T-helper 17 cell (primary cell): ENCODE results near the gene DCAF12. TPM values are rescaled to one million over a fixed set of nuclear protein-coding genes. Genes with fewer than 3 reads are reported as not detected.

Experiments used
- ATAC-seq: fragments of 150-1000 bp; cut with Tn5 transposase; 2 replicates; pipeline ENCODE4 v1.10.0; 2021; ENCODE audit warnings: mild to moderate bottlenecking, moderate library complexity
- DNase-seq, 3 donors: peaks; one replicate each; pipeline versions ENCODE4 v3.0.0 to v3.0.0-alpha.2; 2020 to 2021
- H3K9me3 ChIP-seq: one replicate; pipeline ENCODE4 v1.7.0; 2013; ENCODE audit warnings: low read length, mild to moderate bottlenecking; ENCODE audit not compliant: control insufficient read depth, poor library complexity, severe bottlenecking
- H3K27ac Mint-ChIP-seq: one replicate; pipeline ENCODE4 v1.8.0; 2022; ENCODE audit warnings: mild to moderate bottlenecking, moderate library complexity, mixed read lengths
- H3K27me3 Mint-ChIP-seq: one replicate; pipeline ENCODE4 v1.8.0; 2022; ENCODE audit warnings: mixed read lengths
- H3K36me3 Mint-ChIP-seq: one replicate; pipeline ENCODE4 v1.8.0; 2022; ENCODE audit warnings: low read depth, mixed read lengths
- H3K4me1 Mint-ChIP-seq: one replicate; pipeline ENCODE4 v1.8.0; 2022; ENCODE audit warnings: mild to moderate bottlenecking, mixed read lengths
- H3K4me3 Mint-ChIP-seq: one replicate; pipeline ENCODE4 v1.8.0; 2022; ENCODE audit warnings: mild to moderate bottlenecking, moderate library complexity, mixed read lengths
- total RNA-seq, 4 donors: library from RNA in 2 of 4; stranded (reverse) in 2 of 4; gene quantifications; one replicate each; pipeline ENCODE4 v1.2.3 and lab custom pipeline; 2022 to 2026

DCAF12 gene
- total RNA-seq, 2 donors from 2014 or later: 14.8 TPM

GRCh38 chr9:34072868-34073590 is 53.5 kb downstream of the DCAF12 start:
- no peaks in the 10 kb centered on the region for H3K36me3 Mint-ChIP-seq
- H3K4me1 Mint-ChIP-seq: peaks cover 3% of the 10 kb centered on the region
- H3K27me3 Mint-ChIP-seq: no peaks in the 10 kb centered on the region
- ATAC-seq (no peak), DNase-seq (no peak)
- H3K27ac Mint-ChIP-seq: no peak overlapping the region
- H3K9me3 ChIP-seq: no peaks in the 10 kb centered on the region
- no peak overlapping the region for H3K4me3 Mint-ChIP-seq

DNA sequence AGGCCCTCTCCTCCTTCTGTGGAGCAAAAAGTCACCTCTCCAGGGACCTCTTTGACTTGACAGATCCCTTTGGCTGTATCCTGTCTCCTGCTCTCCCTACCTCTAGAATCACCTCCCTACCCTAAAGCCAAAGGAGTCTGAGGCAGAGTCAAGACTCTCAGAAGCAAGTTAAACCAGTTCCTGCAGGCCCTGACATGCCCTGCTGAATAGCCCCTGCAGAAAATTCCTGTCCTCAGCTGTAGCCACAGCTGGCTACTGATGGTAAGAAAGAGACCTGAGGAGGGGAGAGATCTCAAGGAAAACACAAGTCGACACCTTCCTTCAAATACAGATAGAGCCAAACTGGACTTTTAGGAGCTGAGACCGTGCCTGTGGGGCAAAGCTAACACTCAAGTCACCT is 54.1 kb downstream of the DCAF12 start:
- ATAC-seq (no peak), DNase-seq (no peak)
- H3K36me3 Mint-ChIP-seq: no peaks in the 10 kb centered on the region
- H3K4me1 Mint-ChIP-seq: peaks cover 3% of the 10 kb centered on the region
- H3K27me3 Mint-ChIP-seq: no peaks in the 10 kb centered on the region
- H3K27ac Mint-ChIP-seq: no peak overlapping the region
- no peaks in the 10 kb centered on the region for H3K9me3 ChIP-seq
- no peak overlapping the region for H3K4me3 Mint-ChIP-seq

GRCh38 chr9:34070606-34071324 is 55.7 kb downstream of the DCAF12 start:
- no peaks in the 10 kb centered on the region for H3K9me3 ChIP-seq
- H3K4me3 Mint-ChIP-seq: no peak overlapping the region
- no peak overlapping the region for H3K27ac Mint-ChIP-seq
- peaks cover 3% of the 10 kb centered on the region for H3K4me1 Mint-ChIP-seq
- no peaks in the 10 kb centered on the region for H3K27me3 Mint-ChIP-seq
- ATAC-seq (no peak), DNase-seq (no peak)
- no peaks in the 10 kb centered on the region for H3K36me3 Mint-ChIP-seq

- no peak overlapping the region for H3K27ac Mint-ChIP-seq
- no peaks in the 10 kb centered on the region for H3K36me3 Mint-ChIP-seq
- peaks cover 3% of the 10 kb centered on the region for H3K4me1 Mint-ChIP-seq
- no peak overlapping the region for H3K4me3 Mint-ChIP-seq
- DNase-seq: no peak
- no peak for ATAC-seq
- H3K27me3 Mint-ChIP-seq: no peaks in the 10 kb centered on the region
- H3K9me3 ChIP-seq: no peaks in the 10 kb centered on the region
Observed at GRCh38 chr9:34069831-34070230, 56.7 kb downstream of the DCAF12 start.

- ATAC-seq (no peak), DNase-seq (no peak)
- Mint-ChIP-seq H3K36me3 (no peaks in the 10 kb centered on the region), H3K27ac (no peak overlapping the region), H3K4me3 (no peak overlapping the region), H3K27me3 (no peaks in the 10 kb centered on the region), H3K4me1 (no peaks in the 10 kb centered on the region)
- H3K9me3 ChIP-seq: no peaks in the 10 kb centered on the region
Observed at GRCh38 chr9:34065541-34065940, 61.0 kb downstream of the DCAF12 start.

DNA sequence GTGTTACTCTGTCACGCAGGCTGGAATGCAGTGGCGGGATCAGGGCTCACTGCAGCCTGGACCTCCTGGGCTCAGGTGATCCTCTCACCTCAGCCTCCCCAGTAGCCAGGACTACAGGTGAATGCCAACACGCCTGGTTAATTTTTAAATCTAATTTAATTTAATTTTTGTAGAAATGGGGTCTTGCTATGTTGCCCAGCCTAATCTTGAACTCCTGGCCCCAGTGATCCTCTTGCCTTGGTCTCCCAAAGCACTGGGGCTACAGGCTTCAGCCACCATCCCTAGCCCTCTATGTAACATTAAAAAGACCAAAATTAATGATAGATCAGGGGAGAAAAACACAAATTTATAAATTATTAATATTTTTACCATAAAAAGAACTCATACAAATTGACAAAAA is 66.5 kb downstream of the DCAF12 start:
- H3K4me1 Mint-ChIP-seq: no peaks in the 10 kb centered on the region
- no peak for ATAC-seq

DNA sequence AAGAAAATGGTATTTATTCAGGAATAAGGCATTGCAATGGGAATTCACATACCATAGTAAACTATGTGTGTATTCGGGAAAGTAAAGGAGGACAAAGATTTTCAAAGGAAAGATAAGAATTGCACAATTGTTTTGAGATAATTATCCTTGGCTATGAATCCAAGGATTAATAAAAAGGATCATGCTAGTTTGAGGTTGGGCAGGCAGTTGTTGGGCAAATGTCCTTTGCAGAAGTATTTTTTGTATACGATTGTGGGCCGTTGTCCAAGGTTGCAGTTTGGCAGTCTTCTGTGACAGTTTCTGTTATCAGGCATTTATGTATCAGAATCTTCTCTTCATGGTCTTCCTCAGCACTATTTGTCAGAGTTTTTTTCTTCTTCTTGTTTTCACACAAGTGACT is 67.2 kb downstream of the DCAF12 start:
- Mint-ChIP-seq H3K4me1 (no peaks in the 10 kb centered on the region), H3K36me3 (no peaks in the 10 kb centered on the region), H3K4me3 (no peak overlapping the region), H3K27me3 (no peaks in the 10 kb centered on the region), H3K27ac (no peak overlapping the region)
- no peak for ATAC-seq
- DNase-seq: no peak
- H3K9me3 ChIP-seq: no peaks in the 10 kb centered on the region

More for the DNA sequence above, 66.5 kb downstream of the DCAF12 start:
- no peaks in the 10 kb centered on the region for H3K27me3 Mint-ChIP-seq
- H3K36me3 Mint-ChIP-seq: no peaks in the 10 kb centered on the region
- no peak overlapping the region for H3K4me3 Mint-ChIP-seq
- DNase-seq: no peak
- H3K27ac Mint-ChIP-seq: no peak overlapping the region
- H3K9me3 ChIP-seq: no peaks in the 10 kb centered on the region

DNA sequence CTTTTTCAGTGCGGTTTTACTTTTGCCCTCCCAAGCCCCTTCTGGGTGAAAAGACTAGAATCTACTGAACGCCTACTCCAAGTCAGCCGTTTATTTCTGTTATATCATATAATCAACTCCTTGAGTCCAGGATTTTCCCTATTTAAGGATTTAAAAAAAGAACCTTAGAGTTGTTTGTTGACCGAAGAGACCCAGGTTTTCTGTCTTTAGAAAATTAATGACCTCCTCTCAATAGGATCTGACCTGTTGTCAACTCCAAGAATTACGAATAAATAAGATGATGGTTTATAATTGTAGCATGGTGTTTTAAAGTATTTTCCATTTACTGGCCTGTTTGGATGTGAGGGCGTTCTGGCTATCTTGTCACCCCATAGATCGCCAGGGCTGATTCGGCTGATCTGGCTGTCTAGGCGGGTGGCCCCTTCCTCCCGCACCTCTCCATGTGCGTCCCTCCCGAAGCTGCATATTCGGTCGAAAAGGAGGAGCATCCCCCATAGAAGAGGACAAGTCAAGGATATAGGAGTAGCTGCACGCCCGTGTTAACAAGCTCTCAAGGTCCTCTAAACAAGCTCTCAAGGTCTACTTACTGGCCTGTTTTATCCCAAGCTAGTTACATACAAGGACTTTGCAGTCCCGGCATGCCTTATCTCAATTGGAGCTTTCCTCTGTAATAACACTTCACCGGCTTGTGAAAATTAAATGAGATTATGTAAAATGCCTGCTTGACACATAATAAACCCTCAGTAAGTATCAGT is 76.7 kb downstream of the DCAF12 start:
- no peaks in the 10 kb centered on the region for H3K9me3 ChIP-seq
- H3K36me3 Mint-ChIP-seq: peaks cover 3% of the 10 kb centered on the region
- ATAC-seq (no peak), DNase-seq (no peak)
- H3K27ac Mint-ChIP-seq: peak overlapping the region; percentile 98
- H3K27me3 Mint-ChIP-seq: no peaks in the 10 kb centered on the region
- peaks cover 25% of the 10 kb centered on the region for H3K4me1 Mint-ChIP-seq
- H3K4me3 Mint-ChIP-seq: peak overlapping the region; percentile 100

GRCh38 chr9:34048727-34049629 is 77.5 kb downstream of the DCAF12 start, which contains the start of gene UBAP2:
TSS of gene UBAP2 (minus strand) at chr9:34048887. CDS start at chr9:34017148, 31,739 bp downstream.
- DNase-seq (peak; percentile 89 to 93 (median 91)), ATAC-seq (peak; percentile 86)
- peaks cover 3% of the 10 kb centered on the region for H3K36me3 Mint-ChIP-seq
- peaks cover 25% of the 10 kb centered on the region for H3K4me1 Mint-ChIP-seq
- H3K27ac Mint-ChIP-seq: peak within 1 kb of the TSS; percentile 98
- no peaks in the 10 kb centered on the region for H3K27me3 Mint-ChIP-seq
- peak within 1 kb of the TSS; percentile 100 for H3K4me3 Mint-ChIP-seq
- no peaks in the 10 kb centered on the region for H3K9me3 ChIP-seq

- Mint-ChIP-seq H3K27ac (peak overlapping the region; percentile 98), H3K4me1 (peaks cover 25% of the 10 kb centered on the region), H3K36me3 (peaks cover 3% of the 10 kb centered on the region), H3K4me3 (peak overlapping the region; percentile 100), H3K27me3 (no peaks in the 10 kb centered on the region)
- DNase-seq (peak; percentile 16 to 40 (median 32)), ATAC-seq (peak; percentile 9)
- H3K9me3 ChIP-seq: no peaks in the 10 kb centered on the region
Observed at GRCh38 chr9:34047864-34048726, 78.4 kb downstream of the DCAF12 start.

DNA sequence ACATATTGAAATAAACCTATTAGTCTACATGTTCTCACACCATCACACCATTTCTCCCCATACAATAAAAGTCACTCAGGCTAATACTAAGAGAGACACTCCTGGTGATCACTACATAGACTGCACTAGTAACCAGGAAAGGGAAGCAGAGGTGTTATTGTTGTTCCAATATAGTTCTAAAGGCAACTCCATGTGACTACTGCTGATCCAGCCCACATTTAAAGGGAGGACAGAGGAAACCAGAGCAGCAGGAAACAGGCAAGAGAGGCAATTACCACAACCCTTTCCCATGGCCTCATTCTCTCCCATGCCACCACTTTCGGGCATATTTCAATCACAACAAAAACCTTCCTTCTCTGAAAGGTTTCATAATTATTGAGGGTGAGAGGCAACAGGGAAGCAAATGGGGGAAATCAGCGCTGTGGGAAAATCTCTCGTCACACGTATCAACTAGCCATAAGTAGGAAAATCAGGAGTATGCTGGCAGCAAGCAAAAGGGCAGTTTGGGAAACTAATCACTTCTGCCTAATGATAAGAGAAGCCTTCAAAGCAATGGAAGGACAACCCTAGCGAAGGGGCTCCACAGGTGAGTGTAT is 79.6 kb downstream of the DCAF12 start:
- H3K4me3 Mint-ChIP-seq: peak overlapping the region; percentile 100
- ATAC-seq (no peak), DNase-seq (no peak)
- H3K9me3 ChIP-seq: no peaks in the 10 kb centered on the region
- H3K4me1 Mint-ChIP-seq: peaks cover 25% of the 10 kb centered on the region
- H3K27ac Mint-ChIP-seq: peak overlapping the region; percentile 98
- H3K36me3 Mint-ChIP-seq: peaks cover 3% of the 10 kb centered on the region
- no peaks in the 10 kb centered on the region for H3K27me3 Mint-ChIP-seq
